LHCN-M2 (cell line): ENCODE results near the gene ART5. TPM values are rescaled to one million over a fixed set of nuclear protein-coding genes. Genes with fewer than 3 reads are reported as not detected.
"Not testable (repeated sequence)": the region's sequence is repeated elsewhere in the genome, so short reads cannot be mapped to it uniquely, and the experiment has no call there.

Source experiments
- DNase-seq: peaks from one replicate; pipeline ENCODE4 v3.0.0-alpha.2; 2012; ENCODE audit warnings: low read depth
- total RNA-seq: library from RNA; depleted of rRNA; stranded (reverse); fragments of >200 nt; gene quantifications from 2 replicates; pipeline ENCODE4 v1.2.3, GENCODE V29; 2014

The ART5 gene
- total RNA-seq, 1 experiment from 2014 or later: 0.11 TPM

- DNase-seq: no peak
These were observed 19.3 kb downstream of the ART5 start for GRCh38 chr11:3622521-3622920.

- no peak for DNase-seq
These were observed 23.8 kb downstream of the ART5 start for GRCh38 chr11:3617990-3618389.

- peak; percentile 44 for DNase-seq
These were observed 24.9 kb downstream of the ART5 start for GRCh38 chr11:3616721-3617460.

- DNase-seq: peak; percentile 17
These were observed 25.8 kb downstream of the ART5 start for GRCh38 chr11:3615998-3616397.

- DNase-seq: peak; percentile 58
These were observed 27.0 kb downstream of the ART5 start for GRCh38 chr11:3614742-3615171.

GRCh38 chr11:3613998-3614741 is 27.6 kb downstream of the ART5 start:
- no peak for DNase-seq

- no peak for DNase-seq
These were observed 29.7 kb downstream of the ART5 start for GRCh38 chr11:3611976-3612678.

GRCh38 chr11:3610846-3611245 is 30.9 kb downstream of the ART5 start:
- no peak for DNase-seq

- peak; percentile 25 for DNase-seq
These were observed 32.2 kb downstream of the ART5 start for GRCh38 chr11:3609416-3610265.

- DNase-seq: no peak
These were observed 36.0 kb downstream of the ART5 start for GRCh38 chr11:3605771-3606203.

- DNase-seq: no peak
These were observed 36.5 kb downstream of the ART5 start for GRCh38 chr11:3605283-3605662.

GRCh38 chr11:3604167-3604566 is 37.6 kb downstream of the ART5 start:
- no peak for DNase-seq

GRCh38 chr11:3600201-3600600 is 41.6 kb downstream of the ART5 start:
- DNase-seq: not testable (repeated sequence)

GRCh38 chr11:3597743-3598142 is 44.0 kb downstream of the ART5 start:
- DNase-seq: not testable (repeated sequence)

GRCh38 chr11:3591326-3591725 is 50.5 kb downstream of the ART5 start:
- DNase-seq: not testable (repeated sequence)

- not testable (repeated sequence) for DNase-seq
These were observed 51.6 kb downstream of the ART5 start for GRCh38 chr11:3590193-3590592.

- not testable (repeated sequence) for DNase-seq
These were observed 53.0 kb downstream of the ART5 start for GRCh38 chr11:3588776-3589175.
